Endothelial cell of umbilical vein (primary cell): Measurements from ENCODE around the gene ELAC2. TPM values are rescaled to one million over a fixed set of nuclear protein-coding genes. Genes with fewer than 3 reads are reported as not detected.

Experiments
- BruUV-seq: library from RNA; stranded (reverse); fragments of 400-500 nt; replicated peaks from 2 replicates; lab custom pipeline; 2021; lab: Mats Ljungman, UMichigan
- CTCF ChIA-PET: fragments of 300-600, 350-600 bp; sonication (Branson Sonifier 250); formaldehyde crosslinking; loops from one replicate; lab custom pipeline; 2021; ENCODE audit warnings: antibody characterized with exemption, inconsistent platforms; lab: Charles Lee
- POLR2A ChIA-PET: fragments of 300-600, 350-600 bp; sonication (Branson Sonifier 250); formaldehyde crosslinking; loops from one replicate; lab custom pipeline; 2021; ENCODE audit warnings: antibody characterized with exemption, inconsistent platforms; lab: Charles Lee
- DNase-seq: peaks from one replicate; pipeline ENCODE4 v3.0.0-alpha.2; 2011; ENCODE audit warnings: low read depth, low spot score
- FAIRE-seq: peaks from 2 replicates; lab custom pipeline; 2011; peaks lifted over from hg19 to GRCh38; lab: Jason Lieb, UNC
- H2AFZ ChIP-seq: 2 replicates; pipeline ENCODE4 v1.6.0; 2012; ENCODE audit warnings: low read depth, low read length, control low read depth, inconsistent platforms
- H3K27ac ChIP-seq: 2 replicates; pipeline ENCODE4 v1.5.1; 2011; ENCODE audit warnings: low read depth, mild to moderate bottlenecking, control low read depth, low read length, moderate library complexity; ENCODE audit not compliant: insufficient read depth
- H3K27me3 ChIP-seq, 2 experiments: 2 replicates each; pipeline versions ENCODE4 v1.6.0 to v1.6.1; 2011; ENCODE audit warnings: low read length in 2 of 2, mixed read lengths in 1 of 2; ENCODE audit not compliant: control insufficient read depth in 2 of 2, insufficient read depth in 2 of 2
- H3K36me3 ChIP-seq, 2 experiments: 2 replicates in 1 of 2; 3 replicates in 1 of 2; pipeline ENCODE4 v1.5.1; 2011; ENCODE audit warnings: low read length in 2 of 2, mild to moderate bottlenecking in 1 of 2, moderate library complexity in 1 of 2; ENCODE audit not compliant: control insufficient read depth in 2 of 2, insufficient read depth in 2 of 2; ENCODE audit errors: extremely low read depth in 1 of 2
- H3K4me1 ChIP-seq: 3 replicates; pipeline ENCODE4 v1.5.1; 2011; ENCODE audit warnings: mild to moderate bottlenecking, low read length; ENCODE audit not compliant: control insufficient read depth, insufficient read depth; ENCODE audit errors: extremely low read depth
- H3K4me2 ChIP-seq: 2 replicates; pipeline ENCODE4 v1.6.1; 2011; ENCODE audit warnings: low read length, control low read depth, mixed read lengths; ENCODE audit not compliant: insufficient read depth
- H3K4me3 ChIP-seq, 3 experiments: fragments of 200-600 bp in 1 of 3; sonication (generic), shearing (Covaris generic) in 1 of 3; replicated peaks in 1 of 3; 2 replicates each; pipeline ENCODE4 v1.5.1; 2011 to 2016; ENCODE audit warnings: control low read depth in 3 of 3, low read length in 3 of 3, mild to moderate bottlenecking in 2 of 3, inconsistent platforms in 1 of 3, low read depth in 1 of 3, moderate library complexity in 1 of 3; ENCODE audit not compliant: insufficient read depth in 1 of 3
- H3K79me2 ChIP-seq: 2 replicates; pipeline ENCODE4 v1.6.0; 2012; ENCODE audit warnings: low read length, inconsistent platforms; ENCODE audit not compliant: control insufficient read depth, insufficient read depth
- H3K9ac ChIP-seq: replicated peaks from 2 replicates; pipeline ENCODE3; 2011; ENCODE audit warnings: low read length, control low read depth; ENCODE audit not compliant: insufficient read depth; ENCODE audit errors: extremely low read depth
- H3K9me1 ChIP-seq: replicated peaks from 3 replicates; pipeline ENCODE4 v1.6.0; 2011; ENCODE audit warnings: mild to moderate bottlenecking, low read length; ENCODE audit not compliant: control insufficient read depth, insufficient read depth; ENCODE audit errors: extremely low read depth
- H3K9me3 ChIP-seq: replicated peaks from 2 replicates; pipeline ENCODE4 v1.5.1; 2012; ENCODE audit warnings: low read length, inconsistent platforms; ENCODE audit not compliant: control insufficient read depth, insufficient read depth
- H4K20me1 ChIP-seq: replicated peaks from 2 replicates; pipeline ENCODE3; 2011; ENCODE audit warnings: mild to moderate bottlenecking, low read length; ENCODE audit not compliant: control insufficient read depth, insufficient read depth; ENCODE audit errors: extremely low read depth
- EZH2 ChIP-seq: IDR thresholded peaks from 2 replicates; pipeline ENCODE4 v1.6.1; 2012; ENCODE audit warnings: borderline replicate concordance, low read depth, mild to moderate bottlenecking, moderate library complexity, low read length, inconsistent platforms; ENCODE audit not compliant: severe bottlenecking
- FOS ChIP-seq: IDR thresholded peaks from 2 replicates; pipeline ENCODE4 v1.6.1; 2011; ENCODE audit warnings: mild to moderate bottlenecking, low read length, moderate library complexity, borderline replicate concordance; ENCODE audit not compliant: insufficient read depth
- GATA2 ChIP-seq: IDR thresholded peaks from 2 replicates; pipeline ENCODE4 v1.7.0; 2011; ENCODE audit warnings: low read depth, mild to moderate bottlenecking, moderate library complexity, mixed read lengths, low read length; ENCODE audit not compliant: insufficient read length, insufficient read depth
- JUN ChIP-seq: IDR thresholded peaks from 2 replicates; pipeline ENCODE4 v1.6.1; 2011; ENCODE audit warnings: borderline replicate concordance, low read depth; ENCODE audit not compliant: insufficient read length, insufficient read depth
- MYC ChIP-seq: IDR thresholded peaks from one replicate; pipeline ENCODE4 v1.6.1; 2011; ENCODE audit warnings: mild to moderate bottlenecking, low read depth, low read length
- POLR2A ChIP-seq: IDR thresholded peaks from 2 replicates; pipeline ENCODE4 v1.6.1; 2012; ENCODE audit warnings: low read depth, mild to moderate bottlenecking, control low read depth, low read length
- POLR2AphosphoS5 ChIP-seq: IDR thresholded peaks from 2 replicates; pipeline ENCODE4 v1.6.1; 2012; ENCODE audit warnings: low read depth, mild to moderate bottlenecking, control low read depth, low read length, moderate library complexity; ENCODE audit not compliant: insufficient read depth
- dilution Hi-C: fragments of 300-500 bp; cut with MboI; formaldehyde crosslinking; loops from one replicate; pipeline ENCODE4 v1.15.0; 2019; ENCODE audit warnings: low sequenced_read_pairs; ENCODE audit not compliant: extremely low pct_ligation_motif_present
- intact Hi-C: fragments of 100-400 bp; cut with micrococcal nuclease; formaldehyde crosslinking; loops from one replicate; pipeline ENCODE4 v1.10.0; 2022
- polyA plus RNA-seq, 4 experiments: library from polyadenylated mRNA; depleted of rRNA in 3 of 4; stranded (reverse) in 3 of 4; unstranded in 1 of 4; fragments of >200 nt; gene quantifications; 2 replicates each; pipeline versions ENCODE4 v1.2.1 to v1.2.3, GENCODE V29; 2011 to 2012; ENCODE audit warnings: missing spikeins in 1 of 4
- total RNA-seq: library from RNA; stranded (reverse); gene quantifications from 2 replicates; pipeline ENCODE4 v1.2.3, GENCODE V29; 2021
- TF ChIP-seq, protein P1 (sequence below): IDR thresholded peaks from 2 replicates; pipeline ENCODE4 v1.6.1; 2011; ENCODE audit not compliant: insufficient read depth, insufficient read length
- TF ChIP-seq, protein P2 (sequence below), 2 donors: IDR thresholded peaks; 1 replicate in 1 of 2; 2 replicates in 1 of 2; pipeline ENCODE4 v1.5.1; 2011; ENCODE audit warnings: low read length in 2 of 2, mild to moderate bottlenecking in 2 of 2, moderate library complexity in 2 of 2, control low read depth in 1 of 2, inconsistent platforms in 1 of 2, low read depth in 1 of 2; ENCODE audit not compliant: insufficient read depth in 1 of 2; ENCODE audit errors: extremely low read depth in 1 of 2

Gene ELAC2
- total and polyA plus RNA-seq, 2 donors (not counting 3 experiments of a cell fraction or from before 2014, with no cell fraction given) = 64.8 to 75.9 TPM

DNA sequence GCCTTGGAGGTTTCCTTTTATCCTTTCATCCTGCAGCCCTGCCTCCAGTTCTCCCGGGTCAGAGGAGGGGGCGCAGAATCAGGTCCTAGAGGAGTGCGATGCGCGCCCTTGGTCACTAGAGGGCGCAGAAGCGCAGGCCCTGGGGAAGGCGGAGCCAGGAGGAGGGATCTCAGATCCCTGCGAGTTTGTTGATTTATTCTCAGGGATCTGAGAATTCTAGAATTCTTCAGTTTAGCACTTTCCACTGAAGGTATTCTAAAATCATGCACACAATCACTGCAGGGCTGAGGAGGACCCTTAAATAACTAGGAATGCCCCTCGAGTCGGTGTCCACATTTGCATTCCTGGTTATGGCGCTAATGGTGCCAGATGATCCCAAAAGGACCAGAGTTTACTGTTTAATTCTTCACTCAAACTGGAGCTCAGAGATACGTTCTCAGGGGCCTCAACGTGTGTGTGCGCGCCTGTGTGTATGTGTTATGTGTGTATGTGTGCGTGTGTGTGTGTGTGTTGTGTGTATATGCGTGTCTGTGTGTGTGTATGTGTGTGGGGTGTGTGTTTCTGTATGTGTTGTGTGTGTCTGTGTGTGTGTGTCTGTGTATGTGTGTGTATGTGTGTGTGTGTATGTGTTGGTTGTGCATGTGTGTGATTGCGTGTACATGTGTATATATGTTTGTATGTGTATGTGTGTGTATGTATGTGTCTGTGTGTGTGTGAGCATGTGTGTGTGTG lies 6.9 kb upstream of the ELAC2 start:
- Histone ChIP-seq H2AFZ (peak overlapping the region; percentile 30), H3K4me3 (no peak overlapping the region), H3K27me3 (no peaks in the 10 kb centered on the region), H3K79me2 (no peaks in the 10 kb centered on the region), H3K4me1 (no peaks in the 10 kb centered on the region), H3K27ac (no peak overlapping the region), H3K9me1 (no peaks in the 10 kb centered on the region), H3K36me3 (no peaks in the 10 kb centered on the region), H3K4me2 (no peak overlapping the region), H3K9ac (no peak overlapping the region), H3K9me3 (no peaks in the 10 kb centered on the region), H4K20me1 (no peaks in the 10 kb centered on the region)
- dilution Hi-C loops = no loop called here
- intact Hi-C loops = no loop called here
- TF ChIP-seq, protein P1, sequence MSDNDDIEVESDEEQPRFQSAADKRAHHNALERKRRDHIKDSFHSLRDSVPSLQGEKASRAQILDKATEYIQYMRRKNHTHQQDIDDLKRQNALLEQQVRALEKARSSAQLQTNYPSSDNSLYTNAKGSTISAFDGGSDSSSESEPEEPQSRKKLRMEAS = no peak
- TF ChIP-seq, protein P2, sequence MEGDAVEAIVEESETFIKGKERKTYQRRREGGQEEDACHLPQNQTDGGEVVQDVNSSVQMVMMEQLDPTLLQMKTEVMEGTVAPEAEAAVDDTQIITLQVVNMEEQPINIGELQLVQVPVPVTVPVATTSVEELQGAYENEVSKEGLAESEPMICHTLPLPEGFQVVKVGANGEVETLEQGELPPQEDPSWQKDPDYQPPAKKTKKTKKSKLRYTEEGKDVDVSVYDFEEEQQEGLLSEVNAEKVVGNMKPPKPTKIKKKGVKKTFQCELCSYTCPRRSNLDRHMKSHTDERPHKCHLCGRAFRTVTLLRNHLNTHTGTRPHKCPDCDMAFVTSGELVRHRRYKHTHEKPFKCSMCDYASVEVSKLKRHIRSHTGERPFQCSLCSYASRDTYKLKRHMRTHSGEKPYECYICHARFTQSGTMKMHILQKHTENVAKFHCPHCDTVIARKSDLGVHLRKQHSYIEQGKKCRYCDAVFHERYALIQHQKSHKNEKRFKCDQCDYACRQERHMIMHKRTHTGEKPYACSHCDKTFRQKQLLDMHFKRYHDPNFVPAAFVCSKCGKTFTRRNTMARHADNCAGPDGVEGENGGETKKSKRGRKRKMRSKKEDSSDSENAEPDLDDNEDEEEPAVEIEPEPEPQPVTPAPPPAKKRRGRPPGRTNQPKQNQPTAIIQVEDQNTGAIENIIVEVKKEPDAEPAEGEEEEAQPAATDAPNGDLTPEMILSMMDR (IDR thresholded peaks at IDR 0.05; ENCODE audit: extremely low read depth in 1 of 2, insufficient read depth in 1 of 2, low read depth in 1 of 2, low read length in 2 of 2) = peak; percentile 95 to 99
- TF ChIP-seq JUN (no peak), POLR2A (no peak), GATA2 (no peak), POLR2AphosphoS5 (no peak), MYC (no peak), EZH2 (no peak), FOS (no peak)
- POLR2A ChIA-PET = no interaction called here
- DNase-seq (peak; percentile 71), FAIRE-seq (peak; percentile 79)
- CTCF ChIA-PET = no interaction called here
- no TSS peak for BruUV-seq
